CD4-positive, alpha-beta T cell treated with Interferon gamma for 1 hour (primary cell): Measurements from ENCODE around the gene ARHGEF16.

Experiments used
- DNase-seq: peaks from one replicate; pipeline ENCODE4 v3.0.0-alpha.2; 2020

Gene ARHGEF16

GRCh38 chr1:3469104-3469848 lies 14.8 kb downstream of the ARHGEF16 start:
- no peak for DNase-seq

- DNase-seq = no peak
Measured at GRCh38 chr1:3469849-3470649, 15.6 kb downstream of the ARHGEF16 start.

- no peak for DNase-seq
Measured at GRCh38 chr1:3470650-3471355, 16.3 kb downstream of the ARHGEF16 start.

- DNase-seq = no peak
Measured at GRCh38 chr1:3471356-3472087, 17.1 kb downstream of the ARHGEF16 start.

GRCh38 chr1:3472088-3472850 lies 17.8 kb downstream of the ARHGEF16 start:
- no peak for DNase-seq

GRCh38 chr1:3472906-3473305 lies 18.4 kb downstream of the ARHGEF16 start:
- DNase-seq = no peak

GRCh38 chr1:3473381-3473844 lies 18.9 kb downstream of the ARHGEF16 start:
- DNase-seq = no peak

GRCh38 chr1:3474016-3474415 lies 19.6 kb downstream of the ARHGEF16 start:
- no peak for DNase-seq

GRCh38 chr1:3474421-3474820 lies 20.0 kb downstream of the ARHGEF16 start:
- no peak for DNase-seq

GRCh38 chr1:3475839-3476573 lies 21.5 kb downstream of the ARHGEF16 start:
- no peak for DNase-seq

- DNase-seq = no peak
Measured at GRCh38 chr1:3476666-3477065, 22.2 kb downstream of the ARHGEF16 start.

GRCh38 chr1:3477241-3477995 lies 23.0 kb downstream of the ARHGEF16 start:
- no peak for DNase-seq

- no peak for DNase-seq
Measured at GRCh38 chr1:3478187-3478586, 23.7 kb downstream of the ARHGEF16 start.

- DNase-seq = no peak
Measured at GRCh38 chr1:3479511-3480368, 25.3 kb downstream of the ARHGEF16 start.

- no peak for DNase-seq
Measured at GRCh38 chr1:3480369-3480719, 25.9 kb downstream of the ARHGEF16 start.

- no peak for DNase-seq
Measured at GRCh38 chr1:3481046-3481445, 26.6 kb downstream of the ARHGEF16 start.

- no peak for DNase-seq
Measured at GRCh38 chr1:3481836-3482375, 27.4 kb downstream of the ARHGEF16 start.

- no peak for DNase-seq
Measured at GRCh38 chr1:3482378-3482849, 27.9 kb downstream of the ARHGEF16 start.

- DNase-seq = no peak
Measured at GRCh38 chr1:3483380-3483779, 28.9 kb downstream of the ARHGEF16 start.
